HG03521 (cell line): ENCODE results near the gene GADD45B.
"Not testable (repeated sequence)": the region's sequence is repeated elsewhere in the genome, so short reads cannot be mapped to it uniquely, and the experiment has no call there.

Source experiments
- ATAC-seq: cut with Tn5 transposase; IDR thresholded peaks from one replicate; pipeline ENCODE4 v1.9.1; 2021; ENCODE audit warnings: mild to moderate bottlenecking, moderate library complexity; ENCODE audit not compliant: unreplicated experiment

Gene GADD45B

GRCh38 chr19:2468596-2468995 lies 7.3 kb upstream of the GADD45B start:
- ATAC-seq: no peak

GRCh38 chr19:2469102-2469914 lies 6.6 kb upstream of the GADD45B start:
- ATAC-seq: no peak

- not testable (repeated sequence) for ATAC-seq
These were observed 6.1 kb upstream of the GADD45B start for GRCh38 chr19:2469915-2470200.

- peak; percentile 20 for ATAC-seq
These were observed 1.5 kb upstream of the GADD45B start for GRCh38 chr19:2474232-2475017.

GRCh38 chr19:2475018-2475701 lies 767 bp upstream of the GADD45B start:
- peak; percentile 5 for ATAC-seq

- peak; percentile 8 for ATAC-seq
These were observed 669 bp downstream of the GADD45B start for GRCh38 chr19:2476451-2477140.

GRCh38 chr19:2477141-2477710 lies 1.3 kb downstream of the GADD45B start:
- no peak for ATAC-seq

- no peak for ATAC-seq
These were observed 1.8 kb downstream of the GADD45B start for GRCh38 chr19:2477732-2478191.

- ATAC-seq: no peak
These were observed 2.4 kb downstream of the GADD45B start for GRCh38 chr19:2478278-2478755.

- no peak for ATAC-seq
These were observed 3.0 kb downstream of the GADD45B start for GRCh38 chr19:2478756-2479555.

GRCh38 chr19:2479556-2480194 lies 3.7 kb downstream of the GADD45B start:
- ATAC-seq: no peak

- ATAC-seq: no peak
These were observed 5.5 kb downstream of the GADD45B start for GRCh38 chr19:2481466-2481865.

DNA sequence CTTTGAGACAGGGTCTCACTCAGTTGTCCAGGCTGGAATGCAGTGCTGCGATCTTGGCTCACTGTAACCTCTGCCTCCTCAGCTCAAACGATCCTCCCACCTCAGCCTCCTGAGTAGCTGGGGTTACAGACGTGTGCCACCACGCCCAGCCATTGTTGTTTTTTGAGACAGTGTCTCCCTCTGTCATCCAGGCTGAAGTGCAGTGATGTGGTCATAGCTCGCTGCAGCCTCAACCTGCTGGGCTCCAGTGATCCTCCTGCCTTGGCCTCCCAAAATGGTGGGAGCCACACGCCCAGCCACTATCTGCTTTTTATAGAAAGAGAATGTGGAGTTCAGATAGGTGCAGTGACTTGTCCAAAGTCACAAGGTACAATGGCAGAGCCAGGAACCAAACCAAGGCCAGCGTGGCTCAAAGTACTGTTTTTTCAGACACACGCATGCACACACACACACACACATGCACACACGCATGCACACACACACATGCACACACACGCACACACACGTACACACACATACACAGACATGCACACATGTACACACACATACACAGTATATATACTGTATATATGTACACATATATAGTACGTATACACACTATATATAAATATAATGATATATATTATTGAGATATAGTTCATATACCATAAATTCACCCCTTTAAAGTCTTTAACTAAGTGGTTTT lies 6.6 kb downstream of the GADD45B start:
- no peak for ATAC-seq

DNA sequence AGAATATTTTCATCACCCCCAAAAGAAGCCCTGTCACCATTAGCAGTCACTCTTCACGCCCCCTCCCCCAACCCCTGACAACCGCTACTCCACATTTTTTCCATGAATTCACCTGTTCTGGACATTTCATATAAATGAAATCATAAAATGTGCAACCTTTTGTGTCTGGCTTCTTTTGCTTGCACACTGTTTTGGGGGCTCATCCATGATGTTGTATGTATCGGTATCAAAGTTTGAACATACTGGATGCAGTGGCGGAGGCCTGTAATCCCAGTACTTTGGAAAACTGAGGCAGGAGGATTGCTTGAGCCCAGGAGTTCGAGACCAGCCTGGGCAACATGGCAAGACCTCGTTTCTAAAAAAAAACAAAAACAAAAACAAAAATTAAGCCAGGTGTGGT lies 7.2 kb downstream of the GADD45B start:
- ATAC-seq: no peak

- no peak for ATAC-seq
These were observed 7.7 kb downstream of the GADD45B start for GRCh38 chr19:2483484-2484151.

- no peak for ATAC-seq
These were observed 8.4 kb downstream of the GADD45B start for GRCh38 chr19:2484178-2484937.

- no peak for ATAC-seq
These were observed 9.5 kb downstream of the GADD45B start for GRCh38 chr19:2485428-2485827.
